Ovary (tissue), 9 donors: Measurements from ENCODE around the gene AGMO. TPM values are rescaled to one million over a fixed set of nuclear protein-coding genes. Genes with fewer than 3 reads are reported as not detected.

Source experiments
- DNase-seq, 5 donors: peaks; one replicate each; pipeline ENCODE4 v3.0.0-alpha.2; 2019 to 2020
- H3K27ac ChIP-seq, 2 donors: fragments of 200-600 bp; one replicate each; pipeline versions ENCODE4 v1.5.1 to v1.8.0; 2019 to 2022
- H3K27me3 ChIP-seq: fragments of 200-600 bp; one replicate; pipeline ENCODE4 v1.8.0; 2022
- H3K36me3 ChIP-seq: fragments of 200-600 bp; sonication (generic); one replicate; pipeline ENCODE4 v1.5.1; 2019
- H3K4me1 ChIP-seq: one replicate; pipeline ENCODE4 v1.8.1; 2013; ENCODE audit warnings: mild to moderate bottlenecking, moderate library complexity; ENCODE audit not compliant: insufficient read depth
- H3K4me3 ChIP-seq: fragments of 200-600 bp; sonication (generic); one replicate; pipeline ENCODE4 v1.5.1; 2017
- H3K9me3 ChIP-seq, 2 donors: fragments of 200-600 bp in 1 of 2; sonication (generic) in 1 of 2; one replicate each; pipeline versions ENCODE4 v1.5.1 to v1.8.1; 2013 to 2019; ENCODE audit warnings: mild to moderate bottlenecking in 1 of 2, moderate library complexity in 1 of 2
- EP300 ChIP-seq: sonication (generic); formaldehyde crosslinking; IDR thresholded peaks from one replicate; pipeline ENCODE4 v1.6.1; 2017; ENCODE audit warnings: antibody characterized with exemption
- POLR2A ChIP-seq: fragments of 450-650 bp; IDR thresholded peaks from one replicate; pipeline ENCODE4 v1.6.1; 2017; ENCODE audit warnings: antibody characterized with exemption, mild to moderate bottlenecking, moderate library complexity
- WGBS, 3 donors: extraction: QIAGEN DNeasy Blood & Tissue Kit in 1 of 3; methylation state at CpG; one replicate each; pipeline versions ENCODE4 v1.1.5 to v1.1.7; 2013 to 2017; 5-methylcytosine and 5-hydroxymethylcytosine counted together
- intact Hi-C, 4 donors: fragments of 100-400 bp; cut with DNase I; formaldehyde crosslinking; loops; one replicate each; pipeline versions ENCODE4 v1.11.0 to v1.15.1; 2022 to 2023
- polyA plus RNA-seq, 2 donors: library from polyadenylated mRNA; stranded (reverse); fragments of 200-250 nt in 1 of 2; fragments of 350-450 nt in 1 of 2; fragmentation: Illumina TruSeq in 1 of 2; extraction: RNeasy Lipid Tissue Mini Kit (QIAGEN cat#74804) in 1 of 2; gene quantifications; one replicate each; pipeline ENCODE4 v1.2.3, GENCODE V29; 2013 to 2014
- total RNA-seq, 7 donors: library from RNA; depleted of rRNA in 2 of 7; stranded (reverse); fragments of >200 nt in 2 of 7; fragmentation: NEBNext Ultra II Directional in 3 of 7; extraction: Animal tissue kit (Norgen Biotek cat#: 25700) in 3 of 7; gene quantifications; one replicate each; pipeline versions ENCODE4 v1.1.0 to v1.2.4, GENCODE V29; 2016 to 2023
- TF ChIP-seq, protein P1 (sequence below), 3 donors: fragments of 450-650 bp in 2 of 3; fragments of 200-600 bp in 1 of 3; IDR thresholded peaks; one replicate each; pipeline versions ENCODE4 v1.5.1 to v1.8.0; 2016 to 2022; ENCODE audit warnings: antibody characterized with exemption in 3 of 3, mild to moderate bottlenecking in 1 of 3
- donor health status: DM: no; HTN: no; CAD: no; lungs with moderate emphysema.
- donor health status: DM: no; HTN: no; CAD: no.
- donor health status: Bipolar disorder and iron deficiency.
- donor health status: DM: yes; HTN: yes; CAD: no.
- donor health status: DM: no; HTN: no; CAD: no.
- donor health status: DM: yes; HTN: yes; CAD: no.

Gene AGMO
- total and polyA plus RNA-seq, 9 donors = 0.15 to 0.44 (median 0.33) TPM; not detected in 4

DNA sequence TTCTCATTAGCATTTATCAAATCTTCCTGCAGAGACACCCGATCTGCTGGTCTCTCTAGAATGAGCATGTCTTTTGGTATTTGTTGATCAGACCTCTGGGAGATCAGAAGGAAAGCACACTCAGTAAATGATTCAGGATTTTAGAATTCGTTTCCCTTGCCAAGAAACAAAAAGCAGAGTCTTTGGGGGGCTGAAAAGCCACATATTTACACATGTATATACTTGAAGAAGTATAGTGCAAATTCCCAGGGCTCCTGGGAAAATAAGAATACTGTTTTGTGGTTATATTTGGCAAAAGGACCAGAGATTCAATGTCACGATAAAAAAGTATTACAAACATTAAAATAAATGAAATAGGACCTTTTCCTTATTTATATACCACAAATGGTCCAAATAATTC lies 100.2 kb downstream of the AGMO start:
- no peaks in the 10 kb centered on the region for H3K4me1 ChIP-seq
- 4 to 25% (median 20%) methylated on average over 3 of the region's 3 CpGs for WGBS, 3 donors
- no peak for DNase-seq
- TF ChIP-seq EP300 (no peak), POLR2A (no peak)
- TF ChIP-seq, protein P1, sequence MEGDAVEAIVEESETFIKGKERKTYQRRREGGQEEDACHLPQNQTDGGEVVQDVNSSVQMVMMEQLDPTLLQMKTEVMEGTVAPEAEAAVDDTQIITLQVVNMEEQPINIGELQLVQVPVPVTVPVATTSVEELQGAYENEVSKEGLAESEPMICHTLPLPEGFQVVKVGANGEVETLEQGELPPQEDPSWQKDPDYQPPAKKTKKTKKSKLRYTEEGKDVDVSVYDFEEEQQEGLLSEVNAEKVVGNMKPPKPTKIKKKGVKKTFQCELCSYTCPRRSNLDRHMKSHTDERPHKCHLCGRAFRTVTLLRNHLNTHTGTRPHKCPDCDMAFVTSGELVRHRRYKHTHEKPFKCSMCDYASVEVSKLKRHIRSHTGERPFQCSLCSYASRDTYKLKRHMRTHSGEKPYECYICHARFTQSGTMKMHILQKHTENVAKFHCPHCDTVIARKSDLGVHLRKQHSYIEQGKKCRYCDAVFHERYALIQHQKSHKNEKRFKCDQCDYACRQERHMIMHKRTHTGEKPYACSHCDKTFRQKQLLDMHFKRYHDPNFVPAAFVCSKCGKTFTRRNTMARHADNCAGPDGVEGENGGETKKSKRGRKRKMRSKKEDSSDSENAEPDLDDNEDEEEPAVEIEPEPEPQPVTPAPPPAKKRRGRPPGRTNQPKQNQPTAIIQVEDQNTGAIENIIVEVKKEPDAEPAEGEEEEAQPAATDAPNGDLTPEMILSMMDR (IDR thresholded peaks at IDR 0.05) = no peak
- intact Hi-C loops = no loop called here
- H3K27me3 ChIP-seq = no peaks in the 10 kb centered on the region
- no peak overlapping the region for H3K4me3 ChIP-seq
- H3K36me3 ChIP-seq = no peaks in the 10 kb centered on the region
- no peak overlapping the region for H3K27ac ChIP-seq
- H3K9me3 ChIP-seq = no peaks in the 10 kb centered on the region

DNA sequence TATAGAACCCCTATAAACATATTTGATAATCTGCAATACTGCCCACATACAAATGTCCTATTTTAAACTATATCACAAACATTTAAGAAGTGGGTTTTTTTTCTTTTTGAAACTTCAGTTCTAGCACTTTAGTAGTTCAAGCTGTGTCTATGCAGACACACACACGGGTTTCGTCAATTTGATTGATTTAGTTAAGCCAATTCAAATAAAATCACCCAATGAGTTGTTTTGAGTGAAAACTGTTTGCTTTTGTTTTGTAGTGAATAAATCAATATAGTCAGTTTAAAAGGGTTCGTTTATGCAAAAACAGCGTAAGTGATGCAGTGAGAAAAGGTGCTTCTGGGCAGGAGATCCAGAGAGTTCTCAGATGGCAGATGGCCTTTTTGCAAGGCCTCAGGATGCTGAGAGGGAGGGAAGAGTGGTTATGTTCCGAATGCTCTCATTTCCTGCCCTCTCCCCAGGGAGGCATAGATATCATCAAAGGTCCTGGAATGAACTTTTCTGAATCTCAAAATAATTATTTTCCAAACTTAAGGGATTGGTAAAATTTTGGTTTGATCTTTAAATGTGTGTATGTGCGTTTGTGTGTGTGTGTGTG lies 102.7 kb downstream of the AGMO start:
- no peaks in the 10 kb centered on the region for H3K9me3 ChIP-seq
- H3K27me3 ChIP-seq = no peaks in the 10 kb centered on the region
- H3K4me1 ChIP-seq = no peaks in the 10 kb centered on the region
- intact Hi-C loops = no loop called here
- H3K36me3 ChIP-seq = no peaks in the 10 kb centered on the region
- no peak overlapping the region for H3K27ac ChIP-seq
- no peak for TF ChIP-seq EP300
- TF ChIP-seq, protein P1 (IDR thresholded peaks at IDR 0.05) = no peak
- TF ChIP-seq POLR2A = no peak
- no peak for DNase-seq
- H3K4me3 ChIP-seq = no peak overlapping the region
- 64 to 84% (median 76%) methylated on average over 6 of the region's 6 CpGs for WGBS, 3 donors

DNA sequence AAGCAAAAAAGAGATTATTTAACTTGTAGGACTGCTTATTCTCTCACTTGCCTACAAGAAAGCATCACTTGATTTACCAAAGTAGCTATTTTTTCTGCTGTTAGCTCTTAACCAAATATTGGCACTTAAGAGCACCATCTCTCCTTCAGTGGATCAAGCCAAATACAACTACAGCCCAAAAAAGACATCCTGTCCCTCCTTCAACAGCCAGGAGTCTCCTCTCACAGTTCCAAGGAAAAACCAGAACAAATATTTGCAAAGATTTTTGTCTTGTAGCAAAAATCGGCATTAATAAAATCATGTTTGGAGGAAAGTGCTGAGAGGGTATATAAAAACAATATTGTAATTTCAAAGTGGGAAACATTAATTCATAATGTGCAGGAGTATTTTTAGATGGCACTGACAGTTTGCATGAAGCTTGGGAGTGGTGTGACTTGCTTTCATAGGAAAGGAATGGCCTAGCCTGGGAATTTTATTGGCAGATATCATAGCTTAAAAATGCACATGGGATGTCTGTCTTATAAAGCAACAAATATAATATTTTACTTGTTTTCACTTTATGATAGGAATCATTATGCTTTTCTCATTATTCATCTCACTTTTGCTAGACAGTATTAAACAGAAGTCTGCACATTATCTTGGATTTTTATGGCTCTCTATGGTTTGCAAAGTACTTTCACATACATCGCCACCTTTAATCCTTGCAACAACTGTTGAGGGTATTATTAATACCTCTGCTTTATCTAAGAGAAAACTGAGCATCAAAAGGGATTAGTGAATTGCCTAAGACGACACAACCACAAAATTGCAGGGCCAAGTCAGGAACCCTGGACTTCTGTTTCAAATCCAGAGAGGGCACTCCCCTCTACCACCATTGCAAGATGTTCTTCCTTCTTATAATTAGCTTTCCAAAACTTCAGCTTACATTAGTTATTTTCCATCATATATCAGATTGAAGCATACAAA lies 103.5 kb downstream of the AGMO start:
- DNase-seq = no peak
- no peaks in the 10 kb centered on the region for H3K9me3 ChIP-seq
- no peak overlapping the region for H3K4me3 ChIP-seq
- no peaks in the 10 kb centered on the region for H3K27me3 ChIP-seq
- TF ChIP-seq POLR2A = no peak
- TF ChIP-seq, protein P1 (IDR thresholded peaks at IDR 0.05) = no peak
- TF ChIP-seq EP300 = no peak
- intact Hi-C loops = no loop called here
- no peaks in the 10 kb centered on the region for H3K36me3 ChIP-seq
- 83 to 86% (median 85%) methylated on average over 3 of the region's 3 CpGs for WGBS, 3 donors
- H3K4me1 ChIP-seq = no peaks in the 10 kb centered on the region
- H3K27ac ChIP-seq = no peak overlapping the region

DNA sequence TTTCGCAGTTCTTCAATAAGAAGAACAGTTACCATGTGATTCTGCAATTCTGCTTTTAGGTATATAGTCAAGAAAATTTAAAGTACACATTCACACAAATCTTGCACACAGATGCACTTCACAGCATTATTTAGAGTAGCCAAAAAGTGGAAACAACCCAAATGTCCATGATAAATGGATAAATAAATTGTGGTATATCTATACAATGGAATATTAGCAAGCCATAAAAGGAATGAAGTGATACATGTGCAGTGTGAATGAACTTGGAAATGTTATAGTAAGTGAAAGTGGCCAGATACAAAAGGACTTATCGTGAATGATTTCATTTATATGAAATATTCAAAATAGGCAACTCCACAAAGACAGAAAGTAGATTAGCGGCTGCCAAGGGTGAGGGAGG lies 109.1 kb downstream of the AGMO start:
- Histone ChIP-seq H3K36me3 (no peaks in the 10 kb centered on the region), H3K27me3 (no peaks in the 10 kb centered on the region), H3K4me3 (no peak overlapping the region), H3K27ac (no peak overlapping the region), H3K9me3 (no peaks in the 10 kb centered on the region), H3K4me1 (no peaks in the 10 kb centered on the region)
- TF ChIP-seq, protein P1 (IDR thresholded peaks at IDR 0.05) = no peak
- TF ChIP-seq EP300 (no peak), POLR2A (no peak)
- intact Hi-C loops = no loop called here
- DNase-seq = no peak
- WGBS, 3 donors = 93 to 96% (median 96%) methylated on average over 3 of the region's 3 CpGs
